ENCODE data around the gene TJP3.

TJP3 gene

DNA sequence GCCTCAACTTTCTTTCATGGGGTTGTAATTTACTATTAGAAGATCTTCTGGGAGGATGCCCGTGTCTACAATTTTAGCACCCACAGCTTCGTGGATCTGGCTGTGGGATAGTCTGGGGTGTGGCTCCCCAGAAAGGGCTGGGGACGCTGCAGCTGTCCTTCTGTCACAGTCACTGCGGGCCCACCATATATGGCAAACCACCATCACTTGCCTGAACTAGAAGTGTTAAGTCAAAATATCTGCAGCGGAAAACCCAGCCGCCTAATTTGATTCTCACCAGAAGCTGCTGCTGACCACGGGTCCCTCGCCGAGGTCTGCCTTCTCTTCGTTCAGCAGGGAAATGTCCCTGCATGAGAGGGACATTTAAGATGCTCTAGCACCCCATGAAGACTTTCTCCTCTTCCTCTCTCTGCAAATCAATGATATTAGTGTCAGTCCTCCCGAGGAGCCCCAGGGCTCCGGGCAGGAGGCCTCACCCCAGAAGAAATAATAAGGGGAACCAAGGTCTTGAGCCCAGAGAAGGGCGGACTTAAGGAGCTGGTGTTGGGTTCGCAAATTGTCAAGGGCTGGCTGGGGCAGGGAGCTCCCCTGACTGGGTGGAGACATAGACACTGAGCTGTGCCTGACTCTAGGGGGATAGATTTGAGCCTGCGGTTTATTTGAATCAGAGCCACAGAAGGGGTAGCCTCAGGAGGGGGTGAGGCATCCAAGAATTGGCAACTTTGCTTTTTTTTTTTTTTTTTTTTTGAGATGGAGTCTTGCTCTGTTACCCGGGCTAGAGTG, 81.0 kb downstream of the TJP3 start:
- TF ChIP-seq Cebpa-rat (IDR thresholded peaks at IDR 0.05) = no peak
- peaks cover 10 to 19% (median 13%) of the 10 kb centered on the region in 11 experiments; a peak in 21 of 22 replicates for H3K9me3 ChIP-seq (replicated peaks in 1 of 11)
- peaks cover 6 to 19% (median 16%) of the 10 kb centered on the region in 10 experiments; a peak in 18 of 20 replicates for H3K4me1 ChIP-seq
- H3K4me2 ChIP-seq = no peak overlapping the region
- H3K27me3 ChIP-seq = peaks cover 18 to 34% (median 31%) of the 10 kb centered on the region in 11 experiments
- no peaks in the 10 kb centered on the region for H3K36me3 ChIP-seq
- H3K27ac ChIP-seq = no peak overlapping the region
- no peak overlapping the region for H3K9ac ChIP-seq
- no peaks in the 10 kb centered on the region for H4K20me1 ChIP-seq
- H3K4me3 ChIP-seq = no peak overlapping the region

- Histone ChIP-seq H3K27me3 (peaks cover 17 to 23% (median 21%) of the 10 kb centered on the region in 11 experiments), H3K9ac (no peak overlapping the region), H3K4me3 (no peak overlapping the region), H4K20me1 (no peaks in the 10 kb centered on the region), H3K36me3 (no peaks in the 10 kb centered on the region), H3K4me2 (no peak overlapping the region; a peak in 1 of 22 replicates), H3K4me1 (peaks cover 0 to 9% (median 6%) of the 10 kb centered on the region in 10 experiments; a peak in 16 of 20 replicates), H3K9me3 (replicated peaks in 1 of 11) (peaks cover 10 to 19% (median 13%) of the 10 kb centered on the region in 11 experiments; a peak in 21 of 22 replicates), H3K27ac (no peak overlapping the region)
- no peak for TF ChIP-seq Cebpa-rat (IDR thresholded peaks at IDR 0.05)
Observed at GRCh38 chr19:3790209-3790734, 82.1 kb downstream of the TJP3 start.

DNA sequence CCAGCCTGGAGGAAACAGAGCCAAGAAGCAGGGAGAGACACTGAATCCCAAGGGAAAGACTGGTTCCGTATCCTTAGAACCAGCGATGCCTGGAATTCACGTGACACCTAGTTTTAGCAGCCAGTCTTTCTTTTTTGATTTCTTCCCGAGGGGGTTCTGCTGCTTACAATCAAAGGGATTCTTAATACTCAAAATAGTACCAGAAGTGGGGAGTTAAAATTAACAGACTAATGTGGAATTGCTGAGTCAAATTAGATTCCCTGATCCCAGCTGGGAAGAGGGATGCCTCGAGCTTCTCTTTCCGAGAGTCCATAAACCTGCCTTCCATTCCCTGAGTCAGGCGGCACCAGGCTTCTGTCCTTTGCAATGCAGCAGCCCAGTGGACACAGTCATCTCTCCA, 82.8 kb downstream of the TJP3 start:
- peaks cover 10 to 16% (median 14%) of the 10 kb centered on the region in 11 experiments for H3K27me3 ChIP-seq
- TF ChIP-seq Cebpa-rat (IDR thresholded peaks at IDR 0.05) = no peak
- no peak overlapping the region for H3K4me3 ChIP-seq
- no peak overlapping the region for H3K9ac ChIP-seq
- H3K9me3 ChIP-seq (replicated peaks in 1 of 11) = peaks cover 10 to 22% (median 15%) of the 10 kb centered on the region in 11 experiments
- no peaks in the 10 kb centered on the region for H4K20me1 ChIP-seq
- H3K4me2 ChIP-seq = peak overlapping the region in 2 of 11 experiments; percentile 12; a peak in 2 of 22 replicates
- H3K27ac ChIP-seq = no peak overlapping the region
- no peaks in the 10 kb centered on the region for H3K36me3 ChIP-seq
- H3K4me1 ChIP-seq = peaks cover 0 to 7% (median under 1%) of the 10 kb centered on the region in 10 experiments; a peak in 6 of 20 replicates

GRCh38 chr19:3792114-3792513, 83.9 kb downstream of the TJP3 start:
- no peak overlapping the region for H3K4me2 ChIP-seq
- H3K4me1 ChIP-seq = peaks cover 0 to 7% (median 0%) of the 10 kb centered on the region in 10 experiments; a peak in 2 of 20 replicates
- TF ChIP-seq Cebpa-rat (IDR thresholded peaks at IDR 0.05) = no peak
- H4K20me1 ChIP-seq = no peaks in the 10 kb centered on the region
- H3K36me3 ChIP-seq = no peaks in the 10 kb centered on the region
- H3K9ac ChIP-seq = no peak overlapping the region
- H3K4me3 ChIP-seq = no peak overlapping the region
- no peak overlapping the region for H3K27ac ChIP-seq
- peaks cover 19 to 33% (median 25%) of the 10 kb centered on the region in 11 experiments for H3K9me3 ChIP-seq (replicated peaks in 1 of 11)
- peaks cover under 1 to 6% (median 2%) of the 10 kb centered on the region in 11 experiments; a peak in 17 of 22 replicates for H3K27me3 ChIP-seq

- Histone ChIP-seq H3K27me3 (peaks cover 0 to 2% (median 0%) of the 10 kb centered on the region in 11 experiments; a peak in 1 of 22 replicates), H3K4me2 (no peak overlapping the region), H3K4me1 (peaks cover 0 to 15% (median 11%) of the 10 kb centered on the region in 10 experiments; a peak in 11 of 20 replicates), H3K9me3 (replicated peaks in 1 of 11) (peaks cover 19 to 35% (median 25%) of the 10 kb centered on the region in 11 experiments), H3K4me3 (no peak overlapping the region), H3K36me3 (no peaks in the 10 kb centered on the region), H3K9ac (no peak overlapping the region), H3K27ac (no peak overlapping the region), H4K20me1 (no peaks in the 10 kb centered on the region)
- no peak for TF ChIP-seq Cebpa-rat (IDR thresholded peaks at IDR 0.05)
Observed at GRCh38 chr19:3793799-3794198, 85.6 kb downstream of the TJP3 start.

GRCh38 chr19:3796358-3796757, 88.2 kb downstream of the TJP3 start:
- Histone ChIP-seq H3K27me3 (peaks cover 7 to 28% (median 22%) of the 10 kb centered on the region in 11 experiments), H3K36me3 (no peaks in the 10 kb centered on the region), H3K4me3 (no peak overlapping the region), H4K20me1 (no peaks in the 10 kb centered on the region), H3K9ac (no peak overlapping the region), H3K4me1 (peaks cover 6 to 39% (median 25%) of the 10 kb centered on the region in 10 experiments), H3K9me3 (replicated peaks in 1 of 11) (peaks cover 11 to 24% (median 14%) of the 10 kb centered on the region in 11 experiments), H3K27ac (no peak overlapping the region), H3K4me2 (no peak overlapping the region)
- no peak for TF ChIP-seq Cebpa-rat (IDR thresholded peaks at IDR 0.05)

DNA sequence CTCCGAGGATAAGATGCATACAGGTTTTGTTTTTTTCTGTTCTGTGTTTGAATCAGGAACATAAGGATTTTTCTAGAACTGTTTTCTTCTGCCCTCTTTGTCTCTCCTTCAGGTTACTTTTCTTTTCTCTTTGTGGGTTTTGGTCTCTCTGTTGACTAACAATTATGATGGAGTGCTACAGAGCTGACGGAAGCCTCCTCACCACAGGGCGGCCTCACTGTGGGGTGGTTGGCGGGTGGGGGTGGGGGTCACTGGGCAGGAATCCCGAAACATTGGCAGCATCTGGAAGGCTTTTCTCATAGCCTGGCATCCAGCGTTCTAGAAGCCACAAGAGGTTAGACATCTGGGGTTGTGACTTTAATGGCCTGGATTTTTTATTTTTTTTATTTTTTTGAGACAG, 90.0 kb downstream of the TJP3 start:
- Histone ChIP-seq H3K4me3 (no peak overlapping the region), H3K36me3 (no peaks in the 10 kb centered on the region), H3K27ac (no peak overlapping the region), H3K9ac (0 out of 22 replicates have a peak overlapping the region, but pooled peaks of 1 of the 11 experiments have one; percentile 26), H3K4me2 (peak overlapping the region in 10 of 11 experiments; percentile 1 to 55 (median 20); a peak in 16 of 22 replicates), H4K20me1 (no peaks in the 10 kb centered on the region; a peak in 1 of 22 replicates), H3K4me1 (peaks cover 14 to 50% (median 35%) of the 10 kb centered on the region in 10 experiments), H3K9me3 (replicated peaks in 1 of 11) (peaks cover 10 to 19% (median 12%) of the 10 kb centered on the region in 11 experiments), H3K27me3 (peaks cover 21 to 45% (median 40%) of the 10 kb centered on the region in 11 experiments)
- TF ChIP-seq Cebpa-rat (IDR thresholded peaks at IDR 0.05) = no peak
